Measurements from ENCODE around the gene SEC14L2. TPM values are rescaled to one million over a fixed set of nuclear protein-coding genes. Genes with fewer than 3 reads are reported as not detected.

SEC14L2 gene
- polyA plus RNA-seq, 2 donors: 27.2 to 29.1 TPM

DNA sequence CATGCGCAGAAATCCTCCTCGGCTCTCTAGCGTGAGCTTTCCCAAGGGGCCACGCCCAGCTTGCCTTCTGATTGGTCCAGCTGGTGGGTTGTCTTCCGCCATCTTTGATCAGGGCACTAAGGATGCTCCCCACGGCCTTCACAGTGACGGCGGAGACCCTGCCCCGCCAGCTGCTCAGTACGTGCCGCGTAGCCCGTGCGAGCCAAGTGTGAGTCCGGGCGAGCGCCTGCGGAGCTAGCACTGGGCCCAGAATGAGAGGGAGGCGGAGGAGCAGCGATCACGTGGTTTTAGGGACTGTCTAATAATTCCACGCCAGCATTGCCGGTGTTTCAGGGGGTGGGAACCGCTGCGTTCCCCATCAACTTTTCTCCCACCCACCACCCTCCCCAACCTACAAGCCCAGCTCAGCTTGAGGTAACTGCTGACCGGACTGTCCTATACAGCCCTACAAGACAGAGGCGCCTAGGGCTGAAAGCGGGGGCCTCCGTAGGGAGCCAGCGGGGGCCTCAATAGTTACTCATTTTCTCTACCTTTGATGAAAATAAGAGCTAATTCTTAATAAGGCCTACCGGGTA, 27.2 kb downstream of the SEC14L2 start:
- peak overlapping the region; percentile 46 to 52 for H3K4me3 ChIP-seq (ENCODE audit: low read depth in 1 of 2, low read length in 2 of 2)
- no peaks in the 10 kb centered on the region for H3K27me3 ChIP-seq (ENCODE audit: control insufficient read depth in 1 of 2, insufficient read depth in 2 of 2, low read length in 2 of 2)
- peaks cover 0 to 22% of the 10 kb centered on the region in 2 donors for H3K4me1 ChIP-seq (ENCODE audit: control insufficient read depth in 2 of 2, insufficient read depth in 2 of 2, low read length in 1 of 2)
- H3K36me3 ChIP-seq (ENCODE audit: control insufficient read depth in 2 of 2, insufficient read depth in 2 of 2, low read length in 1 of 2): peaks cover 0 to 6% of the 10 kb centered on the region in 2 donors
- peak overlapping the region; percentile 97 for H3K27ac ChIP-seq (ENCODE audit: low read depth in 2 of 2, low read length in 1 of 2)
- 1% methylated on average over 31 of the region's 31 CpGs for WGBS, 2 donors
- H3K9me3 ChIP-seq (ENCODE audit: control insufficient read depth in 2 of 2, insufficient read depth in 1 of 2, low read depth in 1 of 2, low read length in 1 of 2): no peaks in the 10 kb centered on the region

DNA sequence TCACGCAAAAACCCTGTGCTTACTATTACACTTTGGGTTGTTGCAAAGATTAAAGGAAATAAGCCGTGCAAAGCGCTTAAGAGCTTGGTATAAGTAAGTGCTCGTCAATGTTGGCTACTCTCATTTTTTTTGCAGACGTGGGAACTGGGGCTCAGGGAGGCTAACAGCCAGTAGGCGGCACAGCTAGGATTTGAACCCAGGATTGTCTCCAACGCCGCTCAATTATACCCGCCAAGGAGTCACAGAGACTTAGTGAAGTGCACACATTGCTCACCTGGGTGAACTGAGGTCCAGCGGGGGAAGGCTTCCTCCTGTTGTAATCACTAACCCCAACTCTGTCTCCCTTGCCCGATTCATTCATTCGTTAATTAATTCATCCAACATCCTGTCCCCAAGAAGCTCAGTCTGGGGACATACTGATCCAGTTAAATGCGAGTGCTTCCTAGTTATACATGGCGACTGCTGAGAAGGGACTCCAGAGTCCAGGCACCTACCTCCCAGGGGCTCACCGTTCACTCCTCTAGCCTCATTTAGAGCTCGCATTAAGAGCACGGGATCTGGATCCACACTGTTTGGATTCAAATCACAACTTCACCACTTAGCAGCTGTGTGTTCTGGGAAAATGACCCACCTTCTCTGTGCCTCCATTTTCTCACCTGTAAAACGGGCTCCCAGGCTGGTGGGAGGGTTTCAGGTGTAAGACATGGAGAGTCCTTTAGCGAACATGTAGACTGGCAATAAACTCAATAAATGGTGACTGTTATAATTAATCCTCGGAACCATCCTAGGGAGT, 27.9 kb downstream of the SEC14L2 start:
- no peaks in the 10 kb centered on the region for H3K27me3 ChIP-seq (ENCODE audit: control insufficient read depth in 1 of 2, insufficient read depth in 2 of 2, low read length in 2 of 2)
- peak overlapping the region; percentile 97 for H3K27ac ChIP-seq (ENCODE audit: low read depth in 2 of 2, low read length in 1 of 2)
- peaks cover 0 to 22% of the 10 kb centered on the region in 2 donors for H3K4me1 ChIP-seq (ENCODE audit: control insufficient read depth in 2 of 2, insufficient read depth in 2 of 2, low read length in 1 of 2)
- peaks cover 0 to 10% of the 10 kb centered on the region in 2 donors for H3K36me3 ChIP-seq (ENCODE audit: control insufficient read depth in 2 of 2, insufficient read depth in 2 of 2, low read length in 1 of 2)
- no peaks in the 10 kb centered on the region for H3K9me3 ChIP-seq (ENCODE audit: control insufficient read depth in 2 of 2, insufficient read depth in 1 of 2, low read depth in 1 of 2, low read length in 1 of 2)
- 35 to 37% methylated on average over 20 of the region's 20 CpGs for WGBS, 2 donors
- peak overlapping the region; percentile 20 to 52 for H3K4me3 ChIP-seq (ENCODE audit: low read depth in 1 of 2, low read length in 2 of 2)

DNA sequence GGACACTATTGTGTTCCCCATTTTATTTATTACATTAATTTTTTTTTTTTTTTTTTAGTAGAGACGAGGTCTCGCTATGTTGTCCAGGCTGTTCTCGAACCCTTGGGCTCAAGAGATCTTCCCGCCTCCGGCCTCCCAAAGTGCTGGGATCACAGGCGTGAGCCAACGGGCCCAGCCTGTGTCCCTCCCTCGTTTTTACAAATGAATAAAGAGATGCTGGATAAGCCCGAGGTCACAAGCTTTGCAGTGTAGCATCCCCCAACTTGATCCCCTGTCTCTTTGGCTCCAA, 28.5 kb downstream of the SEC14L2 start:
- Histone ChIP-seq H3K27me3 (ENCODE audit: control insufficient read depth in 1 of 2, insufficient read depth in 2 of 2, low read length in 2 of 2) (no peaks in the 10 kb centered on the region), H3K9me3 (ENCODE audit: control insufficient read depth in 2 of 2, insufficient read depth in 1 of 2, low read depth in 1 of 2, low read length in 1 of 2) (no peaks in the 10 kb centered on the region), H3K36me3 (ENCODE audit: control insufficient read depth in 2 of 2, insufficient read depth in 2 of 2, low read length in 1 of 2) (peaks cover 0 to 9% of the 10 kb centered on the region in 2 donors), H3K27ac (ENCODE audit: low read depth in 2 of 2, low read length in 1 of 2) (peak overlapping the region; percentile 72 to 86), H3K4me3 (ENCODE audit: low read depth in 1 of 2, low read length in 2 of 2) (peak overlapping the region; percentile 60 to 65), H3K4me1 (ENCODE audit: control insufficient read depth in 2 of 2, insufficient read depth in 2 of 2, low read length in 1 of 2) (peaks cover 0 to 22% of the 10 kb centered on the region in 2 donors)
- WGBS, 2 donors: 5 to 6% methylated on average over 9 of the region's 9 CpGs

DNA sequence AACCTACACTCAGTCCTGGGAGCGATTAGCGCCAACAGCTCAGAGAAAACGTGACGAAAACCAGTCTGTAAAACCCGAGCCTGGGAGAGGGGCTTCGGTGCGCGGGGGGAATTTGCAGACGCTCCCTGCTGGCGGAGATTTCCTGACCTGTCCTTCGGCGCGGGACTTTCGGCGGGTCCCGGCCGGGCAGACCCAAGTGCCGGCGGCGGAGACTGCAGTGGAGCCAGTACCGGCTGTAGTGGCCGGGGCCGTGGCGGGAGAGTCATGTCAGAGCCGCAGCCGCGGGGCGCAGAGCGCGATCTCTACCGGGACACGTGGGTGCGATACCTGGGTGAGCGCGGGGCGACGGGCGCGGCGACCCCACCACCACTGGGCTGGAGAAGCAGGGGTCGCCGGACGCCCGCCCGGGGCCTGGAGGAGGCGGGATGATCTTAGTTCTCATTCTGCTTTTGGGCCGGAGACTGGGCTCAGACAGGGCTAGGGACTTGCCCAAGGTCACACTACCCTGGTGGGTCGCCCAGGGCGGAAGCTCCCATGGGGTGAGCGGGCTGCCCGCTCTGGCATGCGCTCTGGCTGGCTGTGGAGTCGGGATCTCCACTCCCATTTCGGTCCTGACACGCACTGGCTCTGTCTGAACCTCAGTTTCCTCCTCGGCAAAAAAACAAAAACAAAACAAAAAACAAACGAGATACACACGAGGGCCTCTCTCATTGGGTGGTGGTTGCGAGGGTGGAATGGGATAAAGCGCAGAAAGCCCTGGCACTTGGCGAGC, 29.0 kb downstream of the SEC14L2 start, which contains the start of gene MTFP1:
Gene MTFP1, plus strand, starts transcription at position 153 of the 772 bp plus-strand sequence. Its CDS starts 112 bp downstream, at position 265.
- 1 to 2% methylated on average over 59 to 61 of the region's 61 CpGs for WGBS, 2 donors

DNA sequence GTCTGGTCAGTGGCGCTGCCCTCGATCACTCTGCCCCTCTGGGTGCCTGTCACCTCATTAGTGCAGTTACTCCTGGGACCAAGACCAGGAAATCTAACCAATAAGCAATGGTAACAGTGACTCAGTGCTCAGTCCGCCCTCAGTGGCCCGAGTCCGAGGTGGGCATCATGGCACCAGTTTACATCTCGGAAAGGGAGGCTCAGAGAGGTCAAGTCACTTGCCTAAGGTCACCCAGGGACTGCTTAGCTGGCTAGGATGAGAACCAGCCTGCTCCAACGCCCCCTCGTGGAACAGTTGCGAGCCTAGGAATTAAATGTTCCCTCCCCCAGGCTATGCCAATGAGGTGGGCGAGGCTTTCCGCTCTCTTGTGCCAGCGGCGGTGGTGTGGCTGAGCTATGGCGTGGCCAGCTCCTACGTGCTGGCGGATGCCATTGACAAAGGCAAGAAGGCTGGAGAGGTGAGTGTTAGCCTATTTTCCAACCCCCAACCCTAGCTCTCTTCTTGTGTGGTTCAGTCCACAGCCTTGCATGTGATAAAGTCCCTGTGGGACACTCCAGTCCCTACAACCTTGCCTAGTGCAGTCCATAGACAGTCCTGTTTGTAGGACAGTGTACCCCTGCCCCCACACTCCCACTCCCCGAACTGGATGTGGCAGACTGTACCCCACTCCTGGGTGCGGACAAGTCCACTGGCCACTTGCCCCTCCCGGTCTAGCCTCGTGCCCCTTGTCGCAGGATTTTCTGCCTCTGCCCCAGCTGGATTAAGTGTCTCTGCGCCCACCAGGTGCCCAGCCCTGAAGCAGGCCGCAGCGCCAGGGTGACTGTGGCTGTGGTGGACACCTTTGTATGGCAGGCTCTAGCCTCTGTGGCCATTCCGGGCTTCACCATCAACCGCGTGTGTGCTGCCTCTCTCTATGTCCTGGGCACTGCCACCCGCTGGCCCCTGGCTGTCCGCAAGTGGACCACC, 29.9 kb downstream of the SEC14L2 start:
- H3K4me3 ChIP-seq (ENCODE audit: low read depth in 1 of 2, low read length in 2 of 2): peak overlapping the region; percentile 60 to 65
- H3K27me3 ChIP-seq (ENCODE audit: control insufficient read depth in 1 of 2, insufficient read depth in 2 of 2, low read length in 2 of 2): no peaks in the 10 kb centered on the region
- no peaks in the 10 kb centered on the region for H3K9me3 ChIP-seq (ENCODE audit: control insufficient read depth in 2 of 2, insufficient read depth in 1 of 2, low read depth in 1 of 2, low read length in 1 of 2)
- 46 to 47% methylated on average over 29 of the region's 29 CpGs for WGBS, 2 donors
- H3K4me1 ChIP-seq (ENCODE audit: control insufficient read depth in 2 of 2, insufficient read depth in 2 of 2, low read length in 1 of 2): peaks cover 0 to 22% of the 10 kb centered on the region in 2 donors
- peaks cover 0 to 8% of the 10 kb centered on the region in 2 donors for H3K36me3 ChIP-seq (ENCODE audit: control insufficient read depth in 2 of 2, insufficient read depth in 2 of 2, low read length in 1 of 2)
- H3K27ac ChIP-seq (ENCODE audit: low read depth in 2 of 2, low read length in 1 of 2): peak overlapping the region; percentile 72 to 86

More for the DNA sequence above, 29.0 kb downstream of the SEC14L2 start, which contains the start of gene MTFP1:
- Histone ChIP-seq H3K9me3 (ENCODE audit: control insufficient read depth in 2 of 2, insufficient read depth in 1 of 2, low read depth in 1 of 2, low read length in 1 of 2) (no peaks in the 10 kb centered on the region), H3K4me3 (ENCODE audit: low read depth in 1 of 2, low read length in 2 of 2) (peak within 1 kb of the TSS; percentile 60 to 65), H3K4me1 (ENCODE audit: control insufficient read depth in 2 of 2, insufficient read depth in 2 of 2, low read length in 1 of 2) (peaks cover 0 to 22% of the 10 kb centered on the region in 2 donors), H3K36me3 (ENCODE audit: control insufficient read depth in 2 of 2, insufficient read depth in 2 of 2, low read length in 1 of 2) (peaks cover 0 to 8% of the 10 kb centered on the region in 2 donors), H3K27me3 (ENCODE audit: control insufficient read depth in 1 of 2, insufficient read depth in 2 of 2, low read length in 2 of 2) (no peaks in the 10 kb centered on the region), H3K27ac (ENCODE audit: low read depth in 2 of 2, low read length in 1 of 2) (peak within 1 kb of the TSS; percentile 97)

DNA sequence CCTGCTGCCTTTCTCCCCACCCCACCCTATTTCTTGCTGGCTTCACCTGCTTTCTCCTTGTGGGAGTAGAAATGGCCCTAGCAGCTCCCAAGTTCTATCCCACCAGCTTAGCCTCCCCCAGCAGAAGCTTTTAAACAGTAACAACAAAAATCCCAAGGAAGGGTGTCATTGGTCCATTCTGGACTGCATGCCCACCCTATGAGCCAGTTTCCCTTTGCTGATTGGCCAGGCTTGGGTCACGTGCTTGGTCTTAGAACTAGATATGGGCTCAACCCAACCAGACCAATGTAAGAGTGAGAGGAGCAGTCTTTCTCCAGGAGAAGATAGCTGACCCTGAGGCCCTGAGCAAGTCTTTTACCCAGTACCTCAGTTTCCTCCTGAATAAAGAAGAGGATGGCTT, 31.1 kb downstream of the SEC14L2 start:
- peaks cover 0 to 16% of the 10 kb centered on the region in 2 donors for H3K4me1 ChIP-seq (ENCODE audit: control insufficient read depth in 2 of 2, insufficient read depth in 2 of 2, low read length in 1 of 2)
- H3K27me3 ChIP-seq (ENCODE audit: control insufficient read depth in 1 of 2, insufficient read depth in 2 of 2, low read length in 2 of 2): no peaks in the 10 kb centered on the region
- WGBS, 2 donors: 91 to 92% methylated on average over 1 of the region's 1 CpG
- H3K36me3 ChIP-seq (ENCODE audit: control insufficient read depth in 2 of 2, insufficient read depth in 2 of 2, low read length in 1 of 2): peaks cover 0 to 5% of the 10 kb centered on the region in 2 donors
- no peak overlapping the region for H3K27ac ChIP-seq (ENCODE audit: low read depth in 2 of 2, low read length in 1 of 2)
- no peak overlapping the region for H3K4me3 ChIP-seq (ENCODE audit: low read depth in 1 of 2, low read length in 2 of 2)
- H3K9me3 ChIP-seq (ENCODE audit: control insufficient read depth in 2 of 2, insufficient read depth in 1 of 2, low read depth in 1 of 2, low read length in 1 of 2): no peaks in the 10 kb centered on the region

DNA sequence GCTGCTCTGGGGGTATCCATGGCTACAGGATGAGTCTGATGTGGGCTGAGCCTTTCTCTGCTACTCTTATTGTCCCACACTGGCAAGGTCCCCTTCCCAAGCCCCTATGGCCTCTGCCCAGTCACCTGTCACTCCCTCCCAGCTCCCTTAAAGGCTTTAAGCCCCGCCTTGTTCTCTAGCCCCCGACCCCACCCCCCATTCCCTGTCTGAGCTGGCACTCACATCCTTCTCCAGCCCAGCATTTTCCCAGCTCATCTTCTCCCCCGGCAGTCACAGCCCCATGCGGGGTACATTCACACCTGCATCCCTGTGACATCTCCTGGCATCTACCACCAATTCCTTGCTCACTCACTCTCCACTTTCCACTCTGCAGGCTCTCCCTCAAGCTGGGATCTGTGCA, 33.1 kb downstream of the SEC14L2 start:
- no peak overlapping the region for H3K4me3 ChIP-seq (ENCODE audit: low read depth in 1 of 2, low read length in 2 of 2)
- WGBS, 2 donors: 53 to 55% methylated on average over 4 of the region's 4 CpGs
- H3K27me3 ChIP-seq (ENCODE audit: control insufficient read depth in 1 of 2, insufficient read depth in 2 of 2, low read length in 2 of 2): no peaks in the 10 kb centered on the region

DNA sequence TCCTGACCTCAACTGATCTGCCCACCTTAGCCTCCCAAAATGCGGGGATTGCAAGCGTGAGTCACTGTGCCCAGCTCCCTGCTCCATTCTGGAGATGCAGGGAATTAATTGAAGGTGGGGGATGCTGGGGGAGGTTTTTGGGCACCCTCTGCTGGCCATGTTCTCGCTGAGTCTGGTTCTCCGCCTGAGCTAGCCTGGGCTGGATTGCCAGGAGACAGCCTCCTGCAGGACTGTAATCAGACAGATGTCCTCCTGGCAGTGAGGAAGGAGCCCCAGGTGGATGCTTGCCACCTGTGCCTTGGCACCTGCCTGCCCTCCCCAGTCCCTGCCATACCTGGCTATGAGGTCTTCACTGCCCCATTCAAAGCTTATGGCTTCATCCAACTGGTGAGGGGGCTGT, 34.1 kb downstream of the SEC14L2 start:
- Histone ChIP-seq H3K9me3 (ENCODE audit: control insufficient read depth in 2 of 2, insufficient read depth in 1 of 2, low read depth in 1 of 2, low read length in 1 of 2) (peaks cover 0 to 2% of the 10 kb centered on the region in 2 donors), H3K27ac (ENCODE audit: low read depth in 2 of 2, low read length in 1 of 2) (no peak overlapping the region), H3K36me3 (ENCODE audit: control insufficient read depth in 2 of 2, insufficient read depth in 2 of 2, low read length in 1 of 2) (peaks cover 0 to 5% of the 10 kb centered on the region in 2 donors), H3K4me1 (ENCODE audit: control insufficient read depth in 2 of 2, insufficient read depth in 2 of 2, low read length in 1 of 2) (peaks cover 0 to 16% of the 10 kb centered on the region in 2 donors), H3K27me3 (ENCODE audit: control insufficient read depth in 1 of 2, insufficient read depth in 2 of 2, low read length in 2 of 2) (no peaks in the 10 kb centered on the region), H3K4me3 (ENCODE audit: low read depth in 1 of 2, low read length in 2 of 2) (no peak overlapping the region)
- WGBS, 2 donors: 81% methylated on average over 4 of the region's 4 CpGs

More for the DNA sequence above, 33.1 kb downstream of the SEC14L2 start:
- peaks cover 0 to 12% of the 10 kb centered on the region in 2 donors for H3K4me1 ChIP-seq (ENCODE audit: control insufficient read depth in 2 of 2, insufficient read depth in 2 of 2, low read length in 1 of 2)
- peaks cover 0 to 5% of the 10 kb centered on the region in 2 donors for H3K36me3 ChIP-seq (ENCODE audit: control insufficient read depth in 2 of 2, insufficient read depth in 2 of 2, low read length in 1 of 2)
- no peaks in the 10 kb centered on the region for H3K9me3 ChIP-seq (ENCODE audit: control insufficient read depth in 2 of 2, insufficient read depth in 1 of 2, low read depth in 1 of 2, low read length in 1 of 2)
- H3K27ac ChIP-seq (ENCODE audit: low read depth in 2 of 2, low read length in 1 of 2): no peak overlapping the region
